RWPE2 (cell line): ENCODE data around the gene TMEM132D.

Experiments
- ATAC-seq: fragments of 200-7000 bp; cut with Tn5 transposase; 3 replicates; pipeline ENCODE4 v1.9.1; 2021; ENCODE audit warnings: low read depth
- DNase-seq: peaks from one replicate; pipeline ENCODE4 v3.0.0-alpha.2; 2020; ENCODE audit warnings: low spot score
- H3K27ac ChIP-seq: fragments of 450-650 bp; 2 replicates; pipeline ENCODE4 v1.5.1; 2017; ENCODE audit warnings: mild to moderate bottlenecking; ENCODE audit not compliant: poor library complexity, severe bottlenecking
- H3K27me3 ChIP-seq: fragments of 250-450 bp; sonication (Bioruptor Pico); 2 replicates; pipeline ENCODE4 v1.5.1; 2021; ENCODE audit warnings: mild to moderate bottlenecking, moderate library complexity; ENCODE audit not compliant: insufficient read depth, poor library complexity, severe bottlenecking
- H3K36me3 ChIP-seq: fragments of 250-450 bp; sonication (Bioruptor Pico); 2 replicates; pipeline ENCODE4 v1.5.1; 2020; ENCODE audit warnings: low read depth, mild to moderate bottlenecking, moderate library complexity
- H3K4me1 ChIP-seq: fragments of 250-450 bp; sonication (Bioruptor Pico); 2 replicates; pipeline ENCODE4 v1.5.1; 2021; ENCODE audit warnings: mild to moderate bottlenecking, moderate library complexity; ENCODE audit not compliant: insufficient read depth, poor library complexity, severe bottlenecking
- H3K4me3 ChIP-seq: fragments of 250-450 bp; sonication (Bioruptor Pico); 2 replicates; pipeline ENCODE4 v1.5.1; 2021; ENCODE audit warnings: mild to moderate bottlenecking, moderate library complexity; ENCODE audit not compliant: severe bottlenecking
- H3K9me3 ChIP-seq: fragments of 250-450 bp; sonication (Bioruptor Pico); 2 replicates; pipeline ENCODE4 v1.5.1; 2021; ENCODE audit warnings: mild to moderate bottlenecking, moderate library complexity; ENCODE audit not compliant: severe bottlenecking
- TF ChIP-seq, protein P1 (sequence below): fragments of 450-650 bp; IDR thresholded peaks from one replicate; pipeline ENCODE4 v1.5.1; 2017; ENCODE audit warnings: mild to moderate bottlenecking, moderate library complexity; ENCODE audit not compliant: poor library complexity, severe bottlenecking

TMEM132D gene

DNA sequence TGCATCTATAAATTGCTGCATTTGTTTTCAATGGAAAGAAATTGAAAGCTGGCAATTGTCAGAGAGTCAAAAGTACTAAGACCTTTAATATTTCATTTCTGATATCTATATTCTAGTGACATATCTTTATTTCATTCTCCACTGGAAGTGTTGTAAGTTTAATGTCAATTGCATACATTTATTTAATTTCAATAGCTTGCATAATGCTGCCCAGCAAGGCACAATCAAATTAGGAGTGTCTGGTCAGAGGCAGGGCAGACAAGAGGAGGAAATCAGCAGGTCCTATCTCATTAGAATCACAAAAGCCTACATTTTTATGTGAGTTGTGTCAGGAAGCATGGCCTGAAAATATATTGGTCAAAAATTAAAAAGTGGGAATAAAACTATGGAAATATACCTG lies 112.9 kb downstream of the TMEM132D start:
- H3K27ac ChIP-seq: no peak overlapping the region
- TF ChIP-seq, protein P1, sequence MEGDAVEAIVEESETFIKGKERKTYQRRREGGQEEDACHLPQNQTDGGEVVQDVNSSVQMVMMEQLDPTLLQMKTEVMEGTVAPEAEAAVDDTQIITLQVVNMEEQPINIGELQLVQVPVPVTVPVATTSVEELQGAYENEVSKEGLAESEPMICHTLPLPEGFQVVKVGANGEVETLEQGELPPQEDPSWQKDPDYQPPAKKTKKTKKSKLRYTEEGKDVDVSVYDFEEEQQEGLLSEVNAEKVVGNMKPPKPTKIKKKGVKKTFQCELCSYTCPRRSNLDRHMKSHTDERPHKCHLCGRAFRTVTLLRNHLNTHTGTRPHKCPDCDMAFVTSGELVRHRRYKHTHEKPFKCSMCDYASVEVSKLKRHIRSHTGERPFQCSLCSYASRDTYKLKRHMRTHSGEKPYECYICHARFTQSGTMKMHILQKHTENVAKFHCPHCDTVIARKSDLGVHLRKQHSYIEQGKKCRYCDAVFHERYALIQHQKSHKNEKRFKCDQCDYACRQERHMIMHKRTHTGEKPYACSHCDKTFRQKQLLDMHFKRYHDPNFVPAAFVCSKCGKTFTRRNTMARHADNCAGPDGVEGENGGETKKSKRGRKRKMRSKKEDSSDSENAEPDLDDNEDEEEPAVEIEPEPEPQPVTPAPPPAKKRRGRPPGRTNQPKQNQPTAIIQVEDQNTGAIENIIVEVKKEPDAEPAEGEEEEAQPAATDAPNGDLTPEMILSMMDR: no peak
- no peak for ATAC-seq

DNA sequence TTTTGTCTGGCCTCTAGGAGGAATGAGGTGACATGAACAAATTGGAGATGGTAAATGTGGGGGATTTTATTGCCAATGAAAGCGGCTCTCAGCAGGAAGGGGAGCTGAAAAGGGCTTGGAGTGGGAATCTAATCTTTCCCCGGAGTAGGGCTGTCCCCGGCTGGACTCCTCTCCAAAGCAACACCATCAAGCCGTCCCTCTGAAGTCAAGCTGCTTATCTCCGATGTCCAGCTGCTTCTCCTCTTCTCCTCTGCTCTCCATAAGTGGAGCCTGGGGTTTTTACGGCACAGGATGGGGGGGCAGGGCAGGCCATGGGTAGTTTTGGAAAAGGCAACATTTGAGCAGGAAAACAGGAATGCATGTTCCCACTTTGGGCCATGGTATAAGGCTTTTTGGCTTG lies 113.5 kb downstream of the TMEM132D start:
- no peaks in the 10 kb centered on the region for H3K27me3 ChIP-seq
- H3K9me3 ChIP-seq: no peaks in the 10 kb centered on the region
- no peak overlapping the region for H3K4me3 ChIP-seq
- ATAC-seq (no peak), DNase-seq (no peak)
- H3K36me3 ChIP-seq: no peaks in the 10 kb centered on the region
- TF ChIP-seq, protein P1: no peak
- H3K27ac ChIP-seq: no peak overlapping the region
- H3K4me1 ChIP-seq: no peaks in the 10 kb centered on the region

More for the DNA sequence above, 112.9 kb downstream of the TMEM132D start:
- Histone ChIP-seq H3K27me3 (no peaks in the 10 kb centered on the region), H3K9me3 (no peaks in the 10 kb centered on the region), H3K4me3 (no peak overlapping the region), H3K4me1 (no peaks in the 10 kb centered on the region), H3K36me3 (no peaks in the 10 kb centered on the region)
- no peak for DNase-seq

DNA sequence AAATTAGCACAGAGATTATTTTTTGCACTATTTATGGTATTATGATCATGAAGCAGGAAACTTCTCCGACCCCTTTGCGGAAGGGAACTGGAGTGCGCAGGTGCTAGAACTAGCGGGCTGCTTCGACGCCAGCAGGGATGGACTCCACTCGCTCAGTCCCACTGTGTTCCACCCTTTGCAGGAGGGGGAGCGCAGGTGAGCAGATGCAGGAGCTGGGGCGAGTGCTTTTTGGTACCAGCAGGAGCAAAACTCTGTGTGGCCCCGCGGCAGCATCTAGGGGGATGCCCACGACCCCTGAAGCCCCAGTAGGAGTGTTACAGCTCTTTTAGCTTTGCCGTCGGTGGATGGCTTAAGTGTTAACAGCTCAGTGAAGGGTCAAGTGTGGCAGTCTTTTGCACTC lies 113.9 kb downstream of the TMEM132D start:
- Histone ChIP-seq H3K4me1 (no peaks in the 10 kb centered on the region), H3K36me3 (no peaks in the 10 kb centered on the region), H3K9me3 (no peaks in the 10 kb centered on the region), H3K27me3 (no peaks in the 10 kb centered on the region), H3K27ac (no peak overlapping the region), H3K4me3 (no peak overlapping the region)
- DNase-seq (no peak), ATAC-seq (no peak)
- TF ChIP-seq, protein P1: no peak

DNA sequence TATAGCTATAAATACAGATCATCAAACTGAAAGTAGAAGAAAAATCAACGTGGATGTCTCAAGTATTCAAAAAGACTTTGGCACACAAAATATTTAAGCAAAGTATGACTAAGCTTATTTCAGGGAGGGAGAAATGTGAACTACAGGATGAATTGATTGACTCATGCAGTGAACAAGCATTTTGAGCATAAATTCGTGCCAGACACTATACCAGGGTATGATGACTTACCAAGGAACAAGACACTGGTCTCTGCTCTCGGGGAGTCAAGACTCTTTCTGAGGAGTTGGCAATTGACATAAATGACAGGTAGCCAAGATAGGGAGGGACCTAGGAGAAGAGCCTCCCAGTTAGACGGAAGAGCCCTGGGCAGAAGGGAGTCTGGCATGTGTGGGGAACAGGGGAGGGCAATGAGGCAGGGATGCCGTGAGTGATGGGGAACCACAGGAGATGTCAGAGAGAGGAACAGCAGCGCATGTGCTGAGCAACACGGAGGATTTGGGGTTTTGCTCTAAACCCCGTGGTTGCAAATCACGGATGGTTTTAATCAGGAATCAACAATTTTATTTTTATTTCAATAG lies 115.2 kb downstream of the TMEM132D start:
- Histone ChIP-seq H3K36me3 (no peaks in the 10 kb centered on the region), H3K4me3 (no peak overlapping the region), H3K9me3 (no peaks in the 10 kb centered on the region), H3K27me3 (no peaks in the 10 kb centered on the region), H3K4me1 (no peaks in the 10 kb centered on the region), H3K27ac (peak overlapping the region; percentile 28)
- ATAC-seq (peak; percentile 88), DNase-seq (no peak)
- TF ChIP-seq, protein P1: no peak

DNA sequence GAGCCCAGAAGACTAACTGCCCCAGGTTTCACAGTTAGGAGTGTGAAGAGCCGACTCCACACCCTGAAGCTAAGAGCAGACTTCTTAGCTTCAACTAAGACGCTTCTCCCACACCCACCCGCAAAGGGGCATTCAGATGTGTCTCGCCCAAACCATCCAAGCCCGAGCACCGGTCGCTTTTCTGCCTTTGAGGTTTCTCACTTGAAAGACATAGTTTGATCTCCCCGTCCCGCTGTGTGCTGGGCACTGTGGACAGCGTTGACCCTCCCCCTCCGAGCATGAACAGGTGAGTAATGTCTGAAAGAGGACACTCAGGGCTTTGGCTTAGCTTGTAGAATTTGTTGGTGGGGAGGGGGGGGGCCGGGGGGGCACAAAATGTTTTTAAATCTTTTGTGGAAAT lies 123.8 kb downstream of the TMEM132D start:
- TF ChIP-seq, protein P1: no peak
- no peak for DNase-seq
- H3K4me3 ChIP-seq: no peak overlapping the region
- ATAC-seq: no peak
- no peaks in the 10 kb centered on the region for H3K36me3 ChIP-seq
- H3K27me3 ChIP-seq: no peaks in the 10 kb centered on the region
- no peaks in the 10 kb centered on the region for H3K4me1 ChIP-seq
- H3K9me3 ChIP-seq: peaks cover 2% of the 10 kb centered on the region
- no peak overlapping the region for H3K27ac ChIP-seq
